ENCODE results near the gene FKRP.
"Not testable (repeated sequence)": the region's sequence is repeated elsewhere in the genome, so short reads cannot be mapped to it uniquely, and the experiment has no call there.

Gene FKRP

GRCh38 chr19:46745521-46746280 is at the start of gene FKRP:
TSS of gene FKRP (plus strand) at chr19:46746057. CDS start at chr19:46755451, 9,394 bp downstream.
- peak in 1 of 2 donors; percentile 26 for DNase-seq

- DNase-seq: no peak
Observed at GRCh38 chr19:46696866-46697203, 49.0 kb upstream of the FKRP start.

GRCh38 chr19:46697204-46697960 is 48.5 kb upstream of the FKRP start:
- DNase-seq: peak; percentile 16 to 41

GRCh38 chr19:46698395-46699321 is 47.2 kb upstream of the FKRP start:
- no peak for DNase-seq

GRCh38 chr19:46700704-46701103 is 45.2 kb upstream of the FKRP start:
- no peak for DNase-seq

GRCh38 chr19:46704379-46705076 is 41.3 kb upstream of the FKRP start:
- DNase-seq: peak in 1 of 2 donors; percentile 26

- no peak for DNase-seq
Observed at GRCh38 chr19:46710687-46711086, 35.2 kb upstream of the FKRP start.

GRCh38 chr19:46712768-46713338 is 33.0 kb upstream of the FKRP start:
- not testable (repeated sequence) for DNase-seq

GRCh38 chr19:46713781-46714443 is 31.9 kb upstream of the FKRP start:
- DNase-seq: peak; percentile 23 to 33

- DNase-seq: no peak
Observed at GRCh38 chr19:46714444-46715106, 31.3 kb upstream of the FKRP start.

- DNase-seq: no peak
Observed at GRCh38 chr19:46715620-46715974, 30.3 kb upstream of the FKRP start.

GRCh38 chr19:46715975-46716671 is 29.7 kb upstream of the FKRP start:
- DNase-seq: no peak

- no peak for DNase-seq
Observed at GRCh38 chr19:46716672-46717033, 29.2 kb upstream of the FKRP start.

- peak; percentile 40 to 78 for DNase-seq
Observed at GRCh38 chr19:46717034-46717715, 28.7 kb upstream of the FKRP start, which contains the start of gene PRKD2. TSS of gene PRKD2 (minus strand) at chr19:46717114. CDS start at chr19:46716370, 744 bp downstream.

- DNase-seq: no peak
Observed at GRCh38 chr19:46717716-46718143, 28.1 kb upstream of the FKRP start.

- no peak for DNase-seq
Observed at GRCh38 chr19:46718157-46718933, 27.5 kb upstream of the FKRP start.

- no peak for DNase-seq
Observed at GRCh38 chr19:46718934-46719622, 26.8 kb upstream of the FKRP start.

Measured in hippocampal formation (tissue), 2 donors.